GM12874 (cell line): Measurements from ENCODE around the gene SLC35A3.

Experiments
- CTCF ChIP-seq: IDR thresholded peaks from 2 replicates; pipeline ENCODE4 v1.5.1; 2011; ENCODE audit warnings: low read depth, mild to moderate bottlenecking, control low read depth, low read length, moderate library complexity; ENCODE audit not compliant: insufficient read depth

The SLC35A3 gene

GRCh38 chr1:100053119-100053518 lies 83.3 kb downstream of the SLC35A3 start:
- no peak for TF ChIP-seq CTCF

GRCh38 chr1:100053727-100054126 lies 83.9 kb downstream of the SLC35A3 start:
- TF ChIP-seq CTCF: no peak

- no peak for TF ChIP-seq CTCF
Observed at GRCh38 chr1:100061681-100062080, 91.9 kb downstream of the SLC35A3 start.

GRCh38 chr1:100065183-100065968 lies 95.6 kb downstream of the SLC35A3 start:
- no peak for TF ChIP-seq CTCF

- no peak for TF ChIP-seq CTCF
Observed at GRCh38 chr1:100065969-100066227, 96.1 kb downstream of the SLC35A3 start.

- no peak for TF ChIP-seq CTCF
Observed at GRCh38 chr1:100070201-100070939, 100.6 kb downstream of the SLC35A3 start.

- TF ChIP-seq CTCF: no peak
Observed at GRCh38 chr1:100073531-100073930, 103.7 kb downstream of the SLC35A3 start.
